GM21528 (cell line): ENCODE measurements around the gene NT5C3B.
A peak's percentile ranks its signal among the peaks of the same experiment; 100 is the strongest.

Experiments used
- ATAC-seq: cut with Tn5 transposase; IDR thresholded peaks from one replicate; pipeline ENCODE4 v1.9.1; 2021; ENCODE audit warnings: mild to moderate bottlenecking, moderate library complexity; ENCODE audit not compliant: unreplicated experiment, low FRiP score

Gene NT5C3B

GRCh38 chr17:41811549-41812380, 24.3 kb downstream of the NT5C3B start, which contains the start of gene P3H4:
Gene P3H4 (minus strand): TSS chr17:41811949. CDS start chr17:41811915, 34 bp downstream.
- no peak for ATAC-seq

GRCh38 chr17:41810659-41811548, 25.1 kb downstream of the NT5C3B start:
- ATAC-seq = no peak

- no peak for ATAC-seq
Observed at GRCh38 chr17:41806685-41807445, 29.2 kb downstream of the NT5C3B start.

- no peak for ATAC-seq
Observed at GRCh38 chr17:41803049-41804020, 32.7 kb downstream of the NT5C3B start.

- no peak for ATAC-seq
Observed at GRCh38 chr17:41801374-41802271, 34.4 kb downstream of the NT5C3B start.

- no peak for ATAC-seq
Observed at GRCh38 chr17:41800601-41801373, 35.2 kb downstream of the NT5C3B start.

GRCh38 chr17:41799366-41799765, 36.7 kb downstream of the NT5C3B start:
- ATAC-seq = no peak

GRCh38 chr17:41797377-41797776, 38.7 kb downstream of the NT5C3B start:
- no peak for ATAC-seq

GRCh38 chr17:41796121-41796895, 39.7 kb downstream of the NT5C3B start:
- no peak for ATAC-seq

- no peak for ATAC-seq
Observed at GRCh38 chr17:41794540-41794975, 41.5 kb downstream of the NT5C3B start.

- no peak for ATAC-seq
Observed at GRCh38 chr17:41793784-41794539, 42.1 kb downstream of the NT5C3B start.

- ATAC-seq = no peak
Observed at GRCh38 chr17:41792845-41793783, 42.9 kb downstream of the NT5C3B start.

- ATAC-seq = no peak
Observed at GRCh38 chr17:41787021-41787418, 49.0 kb downstream of the NT5C3B start.

GRCh38 chr17:41786227-41787020, 49.6 kb downstream of the NT5C3B start, which contains the start of gene JUP:
Gene JUP (minus strand): TSS chr17:41786711. CDS start chr17:41771854, 14,857 bp downstream.
- ATAC-seq = peak; percentile 65
